Testis (tissue), 2 donors: Measurements from ENCODE around the gene DPP6.

Source experiments
- CTCF ChIP-seq, 3 experiments: fragments of 450-650 bp in 2 of 3; fragments of 200-600 bp in 1 of 3; sonication (generic) in 1 of 3; IDR thresholded peaks; one replicate each; pipeline ENCODE4 v1.5.1; 2016 to 2019; ENCODE audit warnings: antibody characterized with exemption in 3 of 3, mild to moderate bottlenecking in 2 of 3, moderate library complexity in 1 of 3
- POLR2A ChIP-seq: fragments of 450-650 bp; IDR thresholded peaks from one replicate; pipeline ENCODE4 v1.6.1; 2017; ENCODE audit warnings: antibody characterized with exemption, mild to moderate bottlenecking, moderate library complexity

- TF ChIP-seq CTCF (IDR thresholded peaks at IDR 0.05) (no peak), POLR2A (no peak)
Measured at GRCh38 chr7:154571772-154572171, 519.6 kb downstream of the DPP6 start.
